Activated naive CD4-positive, alpha-beta T cell treated with anti-CD3 and anti-CD28 coated beads for 36 hours (primary cell): ENCODE results near the gene PCDHGA6. TPM values are rescaled to one million over a fixed set of nuclear protein-coding genes. Genes with fewer than 3 reads are reported as not detected.
"Not testable (repeated sequence)": the region's sequence is repeated elsewhere in the genome, so short reads cannot be mapped to it uniquely, and the experiment has no call there.

Experiments used
- CTCF ChIA-PET: fragments of 350-600 bp; sonication (Branson Sonifier 250); formaldehyde crosslinking; loops from one replicate; lab custom pipeline; 2021; ENCODE audit warnings: antibody characterized with exemption; lab: Charles Lee
- DNase-seq: peaks from one replicate; pipeline ENCODE4 v3.0.0-alpha.2; 2020
- H3K27ac Mint-ChIP-seq: one replicate; pipeline ENCODE4 v1.8.0; 2021; ENCODE audit warnings: mild to moderate bottlenecking, mixed read lengths
- H3K27me3 Mint-ChIP-seq: one replicate; pipeline ENCODE4 v1.8.0; 2021; ENCODE audit warnings: low read depth, mixed read lengths
- H3K36me3 Mint-ChIP-seq: one replicate; pipeline ENCODE4 v1.8.0; 2021; ENCODE audit warnings: low read depth, mixed read lengths
- H3K4me1 Mint-ChIP-seq: one replicate; pipeline ENCODE4 v1.8.0; 2021; ENCODE audit warnings: low read depth, mixed read lengths
- H3K4me3 Mint-ChIP-seq: one replicate; pipeline ENCODE4 v1.8.0; 2021; ENCODE audit warnings: mild to moderate bottlenecking, moderate library complexity, mixed read lengths
- H3K9me3 Mint-ChIP-seq: one replicate; pipeline ENCODE4 v1.8.0; 2021; ENCODE audit warnings: mixed read lengths
- intact Hi-C: fragments of 100-400 bp; cut with micrococcal nuclease; formaldehyde crosslinking; loops from one replicate; pipeline ENCODE4 v1.15.1; 2023
- total RNA-seq, 2 experiments: library from RNA; stranded (reverse); gene quantifications; one replicate each; pipeline ENCODE4 v1.2.3, GENCODE V29; 2021

Gene PCDHGA6
- total RNA-seq, 2 experiments from 2014 or later, result 0.05 to 0.07 TPM

DNA sequence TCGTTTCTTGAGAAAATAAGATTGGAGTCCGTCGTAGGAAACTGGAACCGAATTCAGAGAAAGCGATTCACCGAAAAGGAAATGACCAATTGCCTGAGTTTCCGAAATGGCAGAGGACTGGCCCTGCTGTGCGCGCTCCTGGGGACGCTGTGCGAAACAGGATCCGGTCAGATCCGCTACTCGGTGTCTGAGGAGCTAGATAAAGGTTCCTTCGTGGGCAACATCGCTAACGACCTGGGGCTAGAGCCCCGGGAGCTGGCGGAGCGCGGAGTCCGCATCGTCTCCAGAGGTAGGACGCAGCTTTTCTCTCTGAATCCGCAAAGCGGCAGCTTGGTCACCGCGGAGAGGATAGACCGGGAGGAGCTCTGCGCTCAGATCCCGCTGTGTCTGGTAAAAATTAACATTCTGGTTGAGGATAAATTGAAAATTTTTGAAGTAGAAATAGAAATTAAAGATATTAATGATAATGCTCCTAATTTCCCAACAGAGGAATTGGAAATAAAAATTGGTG, 29.7 kb upstream of the PCDHGA6 start:
- Mint-ChIP-seq H3K36me3 (peaks cover 14% of the 10 kb centered on the region), H3K27ac (no peak overlapping the region), H3K4me1 (no peaks in the 10 kb centered on the region), H3K4me3 (peak overlapping the region; percentile 11), H3K27me3 (peaks cover 56% of the 10 kb centered on the region), H3K9me3 (peaks cover 23% of the 10 kb centered on the region)
- intact Hi-C loops, result loop anchor here (2.0 kb wide), 1 partner anchor 23 kb away; the partner anchor contains the start of gene TAF7
- DNase-seq, result no peak
- CTCF ChIA-PET, result interaction anchor here (0.9 to 1.5 kb wide), 3 partner anchors 11 to 222 kb away, joined by 3 to 4 read pairs (median 3); partner anchors contain the start of gene PCDHGA4

DNA sequence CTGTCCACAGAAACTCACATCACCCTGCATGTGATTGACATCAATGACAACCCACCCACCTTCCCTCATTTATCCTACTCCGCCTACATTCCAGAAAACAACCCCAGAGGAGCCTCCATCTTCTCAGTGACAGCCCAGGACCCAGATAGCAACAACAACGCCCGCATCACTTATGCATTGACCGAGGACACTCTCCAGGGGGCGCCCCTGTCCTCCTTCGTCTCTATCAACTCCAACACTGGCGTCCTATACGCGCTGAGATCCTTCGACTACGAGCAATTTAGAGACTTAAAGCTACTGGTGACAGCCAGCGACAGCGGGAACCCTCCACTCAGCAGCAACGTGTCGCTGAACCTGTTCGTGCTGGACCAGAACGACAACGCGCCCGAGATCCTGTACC, 28.4 kb upstream of the PCDHGA6 start:
- peaks cover 54% of the 10 kb centered on the region for H3K27me3 Mint-ChIP-seq
- H3K36me3 Mint-ChIP-seq, result peaks cover 12% of the 10 kb centered on the region
- no peak for DNase-seq
- H3K27ac Mint-ChIP-seq, result no peak overlapping the region
- H3K4me1 Mint-ChIP-seq, result no peaks in the 10 kb centered on the region
- CTCF ChIA-PET, result no interaction called here
- intact Hi-C loops, result no loop called here
- no peak overlapping the region for H3K4me3 Mint-ChIP-seq
- peaks cover 20% of the 10 kb centered on the region for H3K9me3 Mint-ChIP-seq

DNA sequence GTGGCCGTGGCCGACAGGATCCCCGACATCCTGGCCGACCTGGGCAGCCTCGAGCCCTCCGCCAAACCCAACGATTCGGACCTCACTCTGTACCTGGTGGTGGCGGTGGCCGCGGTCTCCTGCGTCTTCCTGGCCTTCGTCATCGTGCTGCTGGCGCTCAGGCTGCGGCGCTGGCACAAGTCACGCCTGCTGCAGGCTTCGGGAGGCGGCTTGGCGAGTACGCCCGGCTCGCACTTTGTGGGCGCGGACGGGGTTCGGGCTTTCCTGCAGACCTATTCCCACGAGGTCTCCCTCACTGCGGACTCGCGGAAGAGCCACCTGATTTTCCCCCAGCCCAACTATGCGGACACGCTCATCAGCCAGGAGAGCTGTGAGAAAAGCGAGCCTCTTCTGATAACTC, 27.7 kb upstream of the PCDHGA6 start:
- peaks cover 21% of the 10 kb centered on the region for H3K9me3 Mint-ChIP-seq
- intact Hi-C loops, H3K4me3 Mint-ChIP-seq, H3K4me1 Mint-ChIP-seq, H3K27ac Mint-ChIP-seq, CTCF ChIA-PET, DNase-seq: not testable (repeated sequence)
- H3K27me3 Mint-ChIP-seq, result peaks cover 60% of the 10 kb centered on the region
- H3K36me3 Mint-ChIP-seq, result peaks cover 11% of the 10 kb centered on the region

DNA sequence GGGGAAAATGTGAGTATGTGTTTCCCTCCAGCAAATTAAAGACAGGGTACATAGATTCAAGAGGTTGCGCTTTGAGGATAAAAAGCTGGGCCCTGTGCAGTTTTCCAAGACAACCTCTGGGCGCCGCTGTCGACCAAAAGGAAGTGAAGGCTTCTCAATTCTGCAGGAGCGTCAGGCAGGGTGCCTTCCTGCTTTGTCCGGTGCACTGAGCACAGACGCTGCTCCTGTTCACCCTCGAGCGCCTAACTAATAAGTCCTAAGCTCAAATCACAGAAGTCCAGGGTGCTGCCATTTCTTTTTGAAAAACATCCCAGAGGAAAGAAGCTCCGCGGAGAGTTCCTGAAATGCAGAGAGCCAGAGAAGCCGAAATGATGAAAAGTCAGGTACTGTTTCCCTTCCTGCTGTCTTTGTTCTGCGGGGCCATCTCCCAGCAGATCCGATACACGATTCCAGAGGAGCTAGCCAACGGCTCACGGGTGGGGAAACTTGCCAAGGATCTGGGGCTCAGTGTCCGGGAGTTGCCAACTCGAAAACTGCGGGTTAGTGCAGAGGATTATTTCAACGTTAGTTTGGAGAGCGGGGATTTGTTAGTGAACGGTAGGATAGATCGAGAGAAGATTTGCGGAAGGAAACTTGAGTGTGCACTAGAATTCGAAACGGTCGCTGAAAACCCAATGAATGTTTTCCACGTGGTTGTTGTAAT, 23.6 kb upstream of the PCDHGA6 start, which contains the start of gene PCDHGB1:
TSS of gene PCDHGB1 (plus strand) at position 183 of the 703 bp plus-strand sequence. CDS start at position 345, 162 bp downstream.
- Mint-ChIP-seq H3K27me3 (peaks cover 54% of the 10 kb centered on the region), H3K27ac (no peak within 1 kb of the TSS), H3K4me1 (no peaks in the 10 kb centered on the region), H3K36me3 (peaks cover 15% of the 10 kb centered on the region), H3K4me3 (no peak within 1 kb of the TSS), H3K9me3 (peaks cover 25% of the 10 kb centered on the region)
- peak; percentile 56 for DNase-seq
- intact Hi-C loops, result no loop called here
- CTCF ChIA-PET, result interaction anchor here (0.6 to 1.5 kb wide), 7 partner anchors 14 to 1780 kb away, joined by 3 to 5 read pairs (median 3); partner anchors contain the start of gene PCDHGA5

DNA sequence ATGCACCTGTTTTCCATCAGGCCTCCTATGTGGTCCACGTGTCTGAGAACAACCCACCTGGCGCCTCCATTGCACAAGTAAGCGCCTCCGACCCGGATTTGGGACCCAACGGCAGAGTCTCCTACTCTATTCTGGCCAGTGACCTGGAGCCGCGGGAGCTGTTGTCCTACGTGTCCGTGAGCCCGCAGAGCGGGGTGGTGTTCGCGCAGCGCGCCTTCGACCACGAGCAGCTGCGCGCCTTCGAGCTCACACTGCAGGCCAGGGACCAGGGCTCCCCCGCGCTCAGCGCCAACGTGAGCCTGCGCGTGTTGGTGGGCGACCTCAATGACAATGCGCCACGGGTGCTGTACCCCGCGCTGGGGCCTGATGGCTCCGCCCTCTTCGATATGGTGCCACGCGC, 22.1 kb upstream of the PCDHGA6 start:
- H3K27me3 Mint-ChIP-seq, result peaks cover 58% of the 10 kb centered on the region
- intact Hi-C loops, result no loop called here
- H3K27ac Mint-ChIP-seq, result no peak overlapping the region
- no peak for DNase-seq
- CTCF ChIA-PET, result interaction anchor here (0.7 kb wide), 1 partner anchor 161 kb away, joined by 3 read pairs; no protein-coding TSS in a partner anchor
- no peaks in the 10 kb centered on the region for H3K4me1 Mint-ChIP-seq
- H3K36me3 Mint-ChIP-seq, result peaks cover 13% of the 10 kb centered on the region
- H3K4me3 Mint-ChIP-seq, result no peak overlapping the region
- peaks cover 21% of the 10 kb centered on the region for H3K9me3 Mint-ChIP-seq

DNA sequence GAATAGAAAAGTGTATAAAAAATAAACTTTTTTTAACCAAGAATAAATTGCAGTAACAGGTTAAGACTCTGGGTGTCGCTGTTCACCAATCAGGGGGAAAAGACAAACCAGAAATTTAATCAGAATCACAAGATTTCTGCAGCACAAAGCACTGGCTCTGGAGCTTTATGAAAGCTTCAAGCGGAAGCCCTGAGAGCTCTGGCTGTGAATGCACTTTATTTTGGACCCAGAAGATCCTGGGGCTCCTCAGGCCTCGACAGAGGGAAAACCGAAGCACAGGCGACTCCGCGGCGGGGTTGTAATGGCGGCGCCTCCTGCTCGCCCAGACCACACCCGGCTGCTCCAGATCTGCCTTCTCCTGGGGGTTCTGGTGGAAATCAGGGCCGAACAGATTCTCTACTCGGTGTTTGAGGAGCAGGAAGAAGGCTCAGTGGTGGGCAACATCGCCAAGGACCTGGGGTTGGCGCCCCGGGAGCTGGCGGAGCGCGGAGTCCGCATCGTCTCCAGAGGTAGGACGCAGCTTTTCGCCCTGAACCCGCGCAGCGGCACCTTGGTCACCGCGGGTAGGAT, 18.7 kb upstream of the PCDHGA6 start, which contains the start of gene PCDHGA4:
TSS of gene PCDHGA4 (plus strand) at position 122 of the 570 bp plus-strand sequence. CDS start at position 209, 87 bp downstream.
- H3K36me3 Mint-ChIP-seq, result peaks cover 18% of the 10 kb centered on the region
- no peak for DNase-seq
- H3K4me3 Mint-ChIP-seq, result peak within 1 kb of the TSS; percentile 38
- peaks cover 20% of the 10 kb centered on the region for H3K9me3 Mint-ChIP-seq
- intact Hi-C loops, result no loop called here
- CTCF ChIA-PET, result interaction anchor here (0.6 to 1.7 kb wide), 6 partner anchors 9 to 575 kb away, joined by 3 to 4 read pairs (median 3); partner anchors contain the start of gene PCDHGA5
- peaks cover 66% of the 10 kb centered on the region for H3K27me3 Mint-ChIP-seq
- H3K4me1 Mint-ChIP-seq, result no peaks in the 10 kb centered on the region
- no peak within 1 kb of the TSS for H3K27ac Mint-ChIP-seq

DNA sequence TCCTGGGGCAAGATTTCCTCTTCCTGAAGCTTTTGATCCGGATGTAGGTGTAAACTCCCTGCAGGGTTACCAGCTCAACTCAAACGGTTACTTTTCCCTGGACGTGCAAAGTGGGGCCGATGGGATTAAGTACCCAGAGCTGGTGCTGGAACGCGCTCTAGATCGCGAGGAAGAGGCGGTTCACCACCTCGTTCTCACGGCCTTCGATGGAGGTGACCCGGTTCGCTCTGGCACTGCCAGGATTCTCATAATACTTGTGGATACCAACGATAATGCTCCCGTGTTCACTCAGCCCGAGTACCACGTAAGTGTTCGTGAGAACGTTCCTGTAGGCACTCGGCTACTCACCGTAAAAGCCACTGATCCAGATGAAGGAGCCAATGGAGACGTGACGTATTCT, 18.1 kb upstream of the PCDHGA6 start:
- peaks cover 66% of the 10 kb centered on the region for H3K27me3 Mint-ChIP-seq
- H3K36me3 Mint-ChIP-seq, result peaks cover 22% of the 10 kb centered on the region
- no peak overlapping the region for H3K4me3 Mint-ChIP-seq
- no peaks in the 10 kb centered on the region for H3K4me1 Mint-ChIP-seq
- intact Hi-C loops, result no loop called here
- no peak for DNase-seq
- CTCF ChIA-PET, result interaction anchor here (0.9 to 1.7 kb wide), 6 partner anchors 9 to 202 kb away, joined by 3 to 4 read pairs (median 3); partner anchors contain the start of genes PCDHGA5 and PCDHGB3
- no peak overlapping the region for H3K27ac Mint-ChIP-seq
- H3K9me3 Mint-ChIP-seq, result peaks cover 22% of the 10 kb centered on the region

DNA sequence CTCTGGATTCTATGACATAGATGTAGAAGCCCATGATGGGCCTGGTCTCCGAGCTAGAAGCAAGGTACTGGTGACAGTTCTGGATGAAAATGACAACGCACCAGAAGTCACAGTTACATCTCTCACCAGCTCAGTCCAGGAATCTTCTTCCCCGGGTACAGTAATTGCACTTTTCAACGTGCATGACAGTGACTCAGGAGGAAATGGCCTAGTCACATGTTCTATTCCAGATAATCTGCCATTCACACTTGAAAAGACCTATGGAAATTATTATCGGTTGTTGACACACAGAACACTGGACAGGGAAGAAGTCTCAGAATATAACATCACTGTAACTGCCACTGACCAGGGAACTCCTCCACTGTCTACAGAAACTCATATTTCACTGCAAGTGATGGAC, 17.6 kb upstream of the PCDHGA6 start:
- no peaks in the 10 kb centered on the region for H3K4me1 Mint-ChIP-seq
- H3K9me3 Mint-ChIP-seq, result peaks cover 23% of the 10 kb centered on the region
- peaks cover 66% of the 10 kb centered on the region for H3K27me3 Mint-ChIP-seq
- H3K36me3 Mint-ChIP-seq, result peaks cover 27% of the 10 kb centered on the region
- H3K4me3 Mint-ChIP-seq, result no peak overlapping the region
- no peak for DNase-seq
- CTCF ChIA-PET, result interaction anchor here (0.6 to 1.7 kb wide), 5 partner anchors 8 to 202 kb away, joined by 3 to 4 read pairs (median 4); partner anchors contain the start of genes PCDHGA5 and PCDHGB3
- intact Hi-C loops, result no loop called here
- no peak overlapping the region for H3K27ac Mint-ChIP-seq

DNA sequence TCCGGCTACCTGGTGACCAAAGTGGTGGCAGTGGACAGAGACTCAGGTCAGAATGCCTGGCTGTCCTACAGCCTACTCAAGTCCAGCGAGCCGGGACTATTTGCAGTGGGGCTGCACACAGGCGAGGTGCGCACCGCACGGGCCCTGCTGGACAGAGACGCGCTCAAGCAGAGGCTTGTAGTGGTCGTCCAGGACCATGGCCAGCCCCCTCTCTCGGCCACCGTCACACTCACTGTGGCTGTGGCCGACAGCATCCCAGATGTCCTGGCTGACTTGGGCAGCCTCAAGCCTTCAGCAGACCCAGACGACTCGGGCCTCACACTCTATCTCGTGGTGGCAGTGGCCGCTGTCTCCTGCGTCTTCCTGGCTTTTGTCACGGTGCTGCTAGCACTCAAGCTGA, 16.7 kb upstream of the PCDHGA6 start:
- peaks cover 27% of the 10 kb centered on the region for H3K9me3 Mint-ChIP-seq
- no peak overlapping the region for H3K27ac Mint-ChIP-seq
- intact Hi-C loops, result no loop called here
- H3K4me1 Mint-ChIP-seq, result no peaks in the 10 kb centered on the region
- peaks cover 68% of the 10 kb centered on the region for H3K27me3 Mint-ChIP-seq
- DNase-seq, result no peak
- peaks cover 28% of the 10 kb centered on the region for H3K36me3 Mint-ChIP-seq
- no peak overlapping the region for H3K4me3 Mint-ChIP-seq
- CTCF ChIA-PET, result no interaction called here

DNA sequence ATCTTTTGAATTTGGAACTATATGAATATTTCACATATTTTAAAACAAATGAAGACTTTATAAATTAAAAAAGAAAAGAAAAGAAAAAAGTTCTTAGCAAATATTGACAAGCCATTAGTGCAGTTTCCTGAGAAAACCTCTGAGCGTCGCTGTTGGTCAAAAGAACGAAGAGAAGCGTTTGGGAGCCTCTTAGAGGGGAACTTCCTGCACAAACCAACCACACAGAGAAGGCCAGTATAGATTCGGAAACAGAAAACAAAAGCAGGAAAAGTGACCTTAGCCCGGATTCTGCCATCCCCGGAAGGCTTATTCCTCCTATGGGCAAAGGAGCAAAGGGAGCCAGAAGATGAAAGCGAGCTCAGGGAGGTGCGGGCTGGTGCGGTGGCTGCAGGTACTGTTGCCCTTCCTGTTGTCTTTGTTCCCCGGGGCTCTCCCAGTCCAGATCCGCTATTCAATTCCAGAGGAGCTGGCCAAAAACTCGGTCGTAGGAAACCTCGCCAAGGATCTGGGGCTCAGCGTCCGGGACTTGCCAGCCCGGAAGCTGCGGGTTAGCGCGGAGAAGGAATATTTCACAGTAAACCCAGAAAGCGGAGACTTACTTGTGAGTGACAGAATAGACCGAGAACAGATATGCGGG, 13.8 kb upstream of the PCDHGA6 start, which contains the start of gene PCDHGB2:
TSS of gene PCDHGB2 (plus strand) at position 205 of the 637 bp plus-strand sequence. CDS start at position 347, 142 bp downstream.
- Mint-ChIP-seq H3K4me3 (peak within 1 kb of the TSS; percentile 56), H3K9me3 (peaks cover 25% of the 10 kb centered on the region), H3K27ac (no peak within 1 kb of the TSS), H3K4me1 (no peaks in the 10 kb centered on the region), H3K27me3 (peaks cover 82% of the 10 kb centered on the region), H3K36me3 (peaks cover 30% of the 10 kb centered on the region)
- intact Hi-C loops, result no loop called here
- peak; percentile 19 for DNase-seq
- CTCF ChIA-PET, result no interaction called here

DNA sequence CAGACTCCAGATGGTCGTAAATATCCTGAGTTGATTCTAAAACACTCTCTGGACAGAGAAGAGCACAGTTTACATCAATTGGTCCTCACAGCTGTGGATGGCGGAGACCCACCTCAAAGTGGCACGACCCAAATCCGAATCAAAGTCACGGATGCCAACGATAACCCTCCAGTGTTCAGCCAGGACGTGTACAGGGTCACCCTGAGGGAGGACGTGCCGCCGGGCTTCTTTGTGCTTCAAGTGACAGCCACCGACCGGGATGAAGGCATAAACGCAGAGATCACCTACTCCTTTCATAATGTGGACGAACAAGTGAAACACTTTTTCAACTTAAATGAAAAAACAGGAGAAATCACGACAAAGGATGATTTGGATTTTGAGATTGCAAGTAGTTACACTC, 13.0 kb upstream of the PCDHGA6 start:
- H3K27ac Mint-ChIP-seq, result no peak overlapping the region
- peaks cover 83% of the 10 kb centered on the region for H3K27me3 Mint-ChIP-seq
- H3K4me3 Mint-ChIP-seq, result no peak overlapping the region
- no peak for DNase-seq
- intact Hi-C loops, result no loop called here
- H3K4me1 Mint-ChIP-seq, result no peaks in the 10 kb centered on the region
- peaks cover 31% of the 10 kb centered on the region for H3K9me3 Mint-ChIP-seq
- CTCF ChIA-PET, result no interaction called here
- peaks cover 31% of the 10 kb centered on the region for H3K36me3 Mint-ChIP-seq

DNA sequence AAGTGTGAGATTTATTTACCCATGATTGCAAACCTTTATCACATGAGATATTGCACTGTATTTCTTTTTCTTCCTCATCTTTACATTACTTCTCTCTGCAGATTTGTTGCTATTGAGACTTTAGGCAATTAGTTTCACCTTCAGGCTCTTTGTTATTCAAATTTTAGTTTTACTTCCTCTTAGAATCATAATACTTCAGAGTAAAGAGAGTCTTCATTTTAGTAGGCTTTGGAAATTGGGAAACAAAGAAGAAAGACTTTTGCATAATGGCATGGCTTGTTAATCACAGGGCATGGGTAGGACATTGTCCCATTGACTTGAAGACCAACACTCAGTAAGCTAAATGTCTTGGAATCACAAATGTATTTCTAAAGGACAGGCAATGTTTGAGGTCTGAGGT, 11.0 kb upstream of the PCDHGA6 start:
- H3K9me3 Mint-ChIP-seq, result peaks cover 30% of the 10 kb centered on the region
- no peak overlapping the region for H3K27ac Mint-ChIP-seq
- no peak for DNase-seq
- no peak overlapping the region for H3K4me3 Mint-ChIP-seq
- H3K27me3 Mint-ChIP-seq, result peaks cover 77% of the 10 kb centered on the region
- H3K4me1 Mint-ChIP-seq, result no peaks in the 10 kb centered on the region
- intact Hi-C loops, result no loop called here
- H3K36me3 Mint-ChIP-seq, result peaks cover 28% of the 10 kb centered on the region
- CTCF ChIA-PET, result no interaction called here
